Cardiac muscle cell (in vitro differentiated cells and primary cell): ENCODE results near the gene SLC13A5. TPM values are rescaled to one million over a fixed set of nuclear protein-coding genes. Genes with fewer than 3 reads are reported as not detected.

Experiments
- DNase-seq, 2 donors: peaks; one replicate each; pipeline versions ENCODE4 v3.0.0 to v3.0.0-alpha.2; 2010 to 2017; ENCODE audit warnings: low read depth in 1 of 2, low spot score in 1 of 2
- H3K27ac ChIP-seq: fragments of 200-600 bp; sonication (generic); 2 replicates; pipeline ENCODE4 v1.5.1; 2016
- H3K27me3 ChIP-seq: fragments of 200-600 bp; sonication (generic); 2 replicates; pipeline ENCODE4 v1.6.0; 2016; ENCODE audit warnings: control low read depth
- H3K36me3 ChIP-seq: fragments of 200-600 bp; sonication (generic); 2 replicates; pipeline ENCODE4 v1.5.1; 2016; ENCODE audit warnings: control low read depth
- H3K4me1 ChIP-seq: fragments of 200-600 bp; sonication (generic); 2 replicates; pipeline ENCODE4 v1.8.1; 2017; ENCODE audit warnings: low read depth, mild to moderate bottlenecking, mixed run types
- H3K4me3 ChIP-seq: fragments of 200-600 bp; sonication (generic); 2 replicates; pipeline ENCODE4 v1.5.1; 2016; ENCODE audit warnings: mild to moderate bottlenecking
- H3K9me3 ChIP-seq: fragments of 200-600 bp; sonication (generic); 2 replicates; pipeline ENCODE4 v1.5.1; 2017; ENCODE audit warnings: low read depth, mild to moderate bottlenecking, control low read depth
- polyA plus RNA-seq: library from polyadenylated mRNA; unstranded; fragments of >200 nt; fragmentation: Nextera tagmentation; extraction: Ambion mirVana; gene quantifications from 2 replicates; pipeline ENCODE4 v1.2.1, GENCODE V29; 2016
- total RNA-seq: library from RNA; depleted of rRNA; stranded (reverse); fragments of >200 nt; gene quantifications from 2 replicates; pipeline ENCODE4 v1.2.3, GENCODE V29; 2016
- TF ChIP-seq, protein P1 (sequence below): IDR thresholded peaks from 2 replicates; pipeline ENCODE4 v1.5.1; 2012; ENCODE audit warnings: low read depth, mild to moderate bottlenecking, low read length

SLC13A5 gene
- 0.18 and 0.67 TPM in 2 replicates for total RNA-seq
- 0.15 TPM in 1 of 2 replicates, not detected in the other for polyA plus RNA-seq

DNA sequence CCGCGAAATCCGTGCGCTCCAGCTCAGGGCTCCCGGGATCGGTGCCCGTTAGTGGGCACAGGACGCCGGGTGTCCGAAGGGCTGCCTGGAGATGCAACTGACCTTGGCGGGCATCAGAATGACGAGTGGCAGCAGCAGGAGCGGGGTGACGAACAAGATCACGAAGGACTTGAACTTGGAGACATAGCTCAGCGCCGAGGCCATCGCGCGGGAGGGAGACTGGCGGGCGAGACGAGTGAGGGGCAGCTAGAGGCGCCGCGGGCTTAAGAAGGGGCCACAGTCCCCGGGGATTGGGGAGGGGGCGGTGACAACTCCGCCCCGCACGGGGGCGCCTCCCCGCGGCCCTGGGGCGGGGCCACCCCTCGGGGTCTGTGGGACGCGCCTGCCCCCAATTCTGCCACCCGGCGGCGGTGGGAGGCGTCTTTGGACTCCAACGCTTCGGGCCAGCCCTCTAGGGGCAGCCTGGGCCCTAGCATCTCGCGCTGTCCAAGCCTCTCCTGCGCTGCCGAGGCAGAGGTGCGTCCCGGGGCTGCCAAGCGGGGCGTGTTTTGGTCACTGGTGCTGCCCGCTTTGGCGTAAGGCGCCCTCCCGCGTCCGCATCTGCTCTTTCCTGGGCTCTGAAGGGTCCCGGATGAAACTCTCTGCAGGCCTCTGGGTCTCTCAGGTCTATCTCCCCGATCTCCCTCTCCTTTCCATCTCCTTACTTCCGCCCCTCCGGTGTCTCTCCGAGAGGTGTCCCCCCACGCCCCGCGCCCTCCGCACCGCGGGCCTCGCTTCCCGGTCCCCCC lies at the start of gene SLC13A5:
SLC13A5 (minus strand) TSS at position 240 of the 788 bp plus-strand sequence; CDS start at position 204, 36 bp downstream.
- peak; percentile 41 to 79 for DNase-seq
- TF ChIP-seq, protein P1, sequence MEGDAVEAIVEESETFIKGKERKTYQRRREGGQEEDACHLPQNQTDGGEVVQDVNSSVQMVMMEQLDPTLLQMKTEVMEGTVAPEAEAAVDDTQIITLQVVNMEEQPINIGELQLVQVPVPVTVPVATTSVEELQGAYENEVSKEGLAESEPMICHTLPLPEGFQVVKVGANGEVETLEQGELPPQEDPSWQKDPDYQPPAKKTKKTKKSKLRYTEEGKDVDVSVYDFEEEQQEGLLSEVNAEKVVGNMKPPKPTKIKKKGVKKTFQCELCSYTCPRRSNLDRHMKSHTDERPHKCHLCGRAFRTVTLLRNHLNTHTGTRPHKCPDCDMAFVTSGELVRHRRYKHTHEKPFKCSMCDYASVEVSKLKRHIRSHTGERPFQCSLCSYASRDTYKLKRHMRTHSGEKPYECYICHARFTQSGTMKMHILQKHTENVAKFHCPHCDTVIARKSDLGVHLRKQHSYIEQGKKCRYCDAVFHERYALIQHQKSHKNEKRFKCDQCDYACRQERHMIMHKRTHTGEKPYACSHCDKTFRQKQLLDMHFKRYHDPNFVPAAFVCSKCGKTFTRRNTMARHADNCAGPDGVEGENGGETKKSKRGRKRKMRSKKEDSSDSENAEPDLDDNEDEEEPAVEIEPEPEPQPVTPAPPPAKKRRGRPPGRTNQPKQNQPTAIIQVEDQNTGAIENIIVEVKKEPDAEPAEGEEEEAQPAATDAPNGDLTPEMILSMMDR, result peak; percentile 40

DNA sequence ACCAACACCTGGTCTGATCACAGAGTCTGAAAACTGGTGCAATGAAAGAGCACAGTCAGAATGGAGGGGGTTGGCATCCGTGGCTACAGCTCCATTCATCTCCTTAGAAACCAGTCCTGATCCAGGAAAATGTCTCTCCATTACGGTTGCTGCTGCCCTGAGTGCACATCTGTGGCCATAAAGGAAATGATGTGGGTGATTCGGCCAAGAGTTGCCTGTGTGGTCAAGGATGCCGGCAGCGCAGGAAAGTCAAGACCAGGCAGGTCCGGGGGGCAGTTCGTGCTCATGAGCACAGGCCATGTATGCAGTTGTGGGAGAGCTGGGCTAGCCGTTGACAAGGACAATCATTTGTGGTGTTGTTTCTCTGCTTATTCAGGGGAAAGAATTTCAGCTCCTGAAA lies 48.6 kb upstream of the SLC13A5 start:
- peaks cover 9% of the 10 kb centered on the region for H3K27me3 ChIP-seq
- H3K36me3 ChIP-seq, result no peaks in the 10 kb centered on the region

More for the DNA sequence above, at the start of gene SLC13A5:
- no peak within 1 kb of the TSS for H3K27ac ChIP-seq
- H3K4me3 ChIP-seq, result peak within 1 kb of the TSS; percentile 18
- peaks cover 30% of the 10 kb centered on the region for H3K27me3 ChIP-seq
- H3K36me3 ChIP-seq, result no peaks in the 10 kb centered on the region
- no peaks in the 10 kb centered on the region for H3K9me3 ChIP-seq
- no peaks in the 10 kb centered on the region for H3K4me1 ChIP-seq

DNA sequence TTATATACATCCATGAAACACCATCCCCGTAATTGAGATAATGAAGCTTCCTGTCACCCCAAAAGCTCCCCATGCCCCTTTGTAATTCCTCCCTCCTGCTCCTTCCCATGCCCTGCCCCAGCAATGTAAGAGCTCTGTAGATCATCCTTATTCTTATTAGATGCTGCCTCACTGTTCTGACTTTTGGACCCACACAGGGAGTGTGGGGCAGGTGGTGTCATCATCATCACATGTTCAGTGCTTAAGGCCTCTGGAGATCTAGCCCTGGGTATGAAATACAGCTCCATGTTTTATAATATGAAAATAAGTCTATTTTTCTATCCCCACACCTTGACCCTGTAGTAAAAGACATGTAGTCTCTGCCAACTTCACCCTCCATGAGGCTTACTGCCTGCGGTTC lies 44.6 kb upstream of the SLC13A5 start:
- no peak overlapping the region for H3K27ac ChIP-seq
- no peaks in the 10 kb centered on the region for H3K9me3 ChIP-seq
- no peak overlapping the region for H3K4me3 ChIP-seq
- TF ChIP-seq, protein P1, result no peak
- no peaks in the 10 kb centered on the region for H3K4me1 ChIP-seq
- DNase-seq, result no peak
- H3K36me3 ChIP-seq, result no peaks in the 10 kb centered on the region
- no peaks in the 10 kb centered on the region for H3K27me3 ChIP-seq

More for the DNA sequence above, 48.6 kb upstream of the SLC13A5 start:
- H3K4me1 ChIP-seq, result no peaks in the 10 kb centered on the region
- DNase-seq, result no peak
- no peak overlapping the region for H3K27ac ChIP-seq
- no peaks in the 10 kb centered on the region for H3K9me3 ChIP-seq
- TF ChIP-seq, protein P1, result no peak
- H3K4me3 ChIP-seq, result no peak overlapping the region

DNA sequence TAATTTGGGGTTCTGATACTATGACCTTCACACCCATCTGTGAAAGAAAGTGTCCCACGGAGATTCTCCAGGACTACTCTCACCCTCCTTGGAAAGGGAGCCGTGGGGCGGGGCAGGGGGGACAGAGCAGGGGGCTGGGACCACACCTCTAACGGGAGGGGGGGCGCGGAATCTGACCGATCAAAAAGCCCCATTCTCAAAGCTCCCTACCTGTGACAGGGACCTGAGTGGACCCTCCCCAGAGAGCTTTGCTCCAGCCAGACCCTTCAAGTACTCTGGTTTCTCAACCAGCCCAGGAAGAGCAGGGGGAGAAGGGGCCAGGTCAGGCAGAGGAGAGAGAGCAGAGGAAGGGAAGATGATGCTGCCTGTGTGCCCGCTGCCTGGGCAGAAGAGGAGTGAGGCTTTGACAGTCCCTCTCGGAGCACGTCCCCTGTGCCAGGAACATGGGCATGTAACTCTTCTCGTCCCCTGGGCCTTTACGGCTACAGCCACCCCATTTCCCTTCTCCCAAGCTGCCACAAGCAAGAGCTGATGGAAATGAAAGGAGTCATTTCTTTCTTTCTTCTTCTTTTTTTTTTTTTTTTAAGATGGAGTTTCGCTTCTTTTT lies 43.4 kb upstream of the SLC13A5 start:
- H3K9me3 ChIP-seq, result no peaks in the 10 kb centered on the region
- no peak for DNase-seq
- no peaks in the 10 kb centered on the region for H3K36me3 ChIP-seq
- H3K4me3 ChIP-seq, result no peak overlapping the region
- H3K4me1 ChIP-seq, result no peaks in the 10 kb centered on the region
- no peaks in the 10 kb centered on the region for H3K27me3 ChIP-seq
- TF ChIP-seq, protein P1, result no peak
- H3K27ac ChIP-seq, result no peak overlapping the region

DNA sequence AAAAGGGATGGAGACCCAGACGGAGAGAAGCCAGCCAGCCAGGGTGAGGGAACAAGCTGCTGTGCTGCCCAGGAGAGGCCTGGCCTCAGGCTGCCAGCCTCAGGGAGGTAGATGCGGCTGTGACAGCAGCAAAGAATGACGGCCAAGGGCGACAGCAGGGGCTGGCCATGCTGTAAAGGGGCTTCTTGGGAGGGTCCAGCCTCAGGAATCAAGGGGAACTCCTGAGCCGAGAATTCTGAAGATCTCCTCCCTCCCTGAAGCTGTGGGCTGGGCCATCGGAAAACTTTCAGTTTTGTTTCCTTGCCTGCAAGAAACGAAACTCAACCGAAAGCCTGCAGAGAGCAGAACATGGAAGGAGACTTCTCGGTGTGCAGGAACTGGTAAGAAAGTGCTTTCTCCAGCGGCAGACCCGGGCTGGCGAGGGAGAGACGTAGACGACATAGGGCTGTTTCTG lies 42.6 kb upstream of the SLC13A5 start, which contains the start of gene XAF1:
XAF1 (plus strand) TSS at position 316 of the 454 bp plus-strand sequence; CDS start at position 349, 33 bp downstream.
- Histone ChIP-seq H3K9me3 (no peaks in the 10 kb centered on the region), H3K27ac (no peak within 1 kb of the TSS), H3K4me3 (no peak within 1 kb of the TSS), H3K36me3 (no peaks in the 10 kb centered on the region), H3K27me3 (no peaks in the 10 kb centered on the region), H3K4me1 (no peaks in the 10 kb centered on the region)
- TF ChIP-seq, protein P1, result no peak
- peak in 1 of 2 donors; percentile 72 for DNase-seq
